ENCODE measurements around the gene NAGLU. TPM values are rescaled to one million over a fixed set of nuclear protein-coding genes. Genes with fewer than 3 reads are reported as not detected.
A peak's percentile ranks its signal among the peaks of the same experiment; 100 is the strongest.
"Not testable (repeated sequence)": the region's sequence is repeated elsewhere in the genome, so short reads cannot be mapped to it uniquely, and the experiment has no call there.

The NAGLU gene
- polyA plus RNA-seq, 1 of the 3 experiments (the other 2 are of a cell fraction) = 33.9 TPM

GRCh38 chr17:42552736-42553135 lies 16.7 kb downstream of the NAGLU start, which contains the start of gene HSD17B1:
HSD17B1 (plus strand) TSS chr17:42552923; CDS start chr17:42552934, 11 bp downstream.
- POLR2A ChIA-PET = interaction anchor here (1.4 kb wide), 1 partner anchor 10 kb away, joined by 9 read pairs; no protein-coding TSS in a partner anchor
- 97% methylated on average over 11 of the region's 15 CpGs for WGBS (ENCODE audit: low lambda C conversion rate)
- CTCF ChIA-PET = interaction anchor here (0.8 kb wide), 1 partner anchor 220 kb away, joined by 4 read pairs; no protein-coding TSS in a partner anchor

GRCh38 chr17:42553161-42553818 lies 17.2 kb downstream of the NAGLU start:
- ChIA-PET POLR2A (interaction anchor here (1.2 to 2.3 kb wide), 3 partner anchors 10 to 16 kb away, joined by 3 to 17 read pairs (median 9); partner anchors contain the start of gene NAGLU), CTCF (interaction anchor here (0.8 to 2.5 kb wide), 8 partner anchors 10 to 242 kb away, joined by 3 to 8 read pairs (median 4); partner anchors contain the start of genes RETREG3 and TUBG1)
- H2AFZ ChIP-seq (ENCODE audit: low read depth) = no peak overlapping the region
- H3K4me1 ChIP-seq (ENCODE audit: control insufficient read depth in 1 of 2, insufficient read depth in 2 of 2, low read depth in 1 of 2, low read length in 1 of 2) = peaks cover 2 to 20% of the 10 kb centered on the region in 2 experiments; a peak in 1 of 4 replicates
- H3K9me3 ChIP-seq = no peaks in the 10 kb centered on the region
- 61% methylated on average over 19 of the region's 45 CpGs for WGBS (ENCODE audit: low lambda C conversion rate)
- peak overlapping the region; percentile 97 for H3K4me2 ChIP-seq
- peaks cover 51% of the 10 kb centered on the region for H3K79me2 ChIP-seq (ENCODE audit: insufficient read depth)
- peaks cover under 1 to 3% of the 10 kb centered on the region in 2 experiments for H3K36me3 ChIP-seq (replicated peaks in 1 of 2; ENCODE audit: control insufficient read depth in 1 of 2, insufficient read depth in 2 of 2, low read length in 1 of 2)
- no peaks in the 10 kb centered on the region for H3K9me2 ChIP-seq
- peak overlapping the region; percentile 79 to 89; a peak in 3 of 4 replicates for H3K4me3 ChIP-seq (ENCODE audit: low read depth in 2 of 2, low read length in 1 of 2)
- peak overlapping the region in 1 of 2 experiments; percentile 9; a peak in 2 of 4 replicates for H3K27ac ChIP-seq (ENCODE audit: low read depth in 2 of 2, low read length in 1 of 2)
- H3F3A ChIP-seq (replicated peaks; ENCODE audit: insufficient read depth) = peaks cover 11% of the 10 kb centered on the region
- DNase-seq = peak; percentile 76
- H4K20me1 ChIP-seq (ENCODE audit: insufficient read depth) = no peaks in the 10 kb centered on the region
- peak overlapping the region; percentile 87; the same call in 1 of the 2 replicates for H3K9ac ChIP-seq
- H3K27me3 ChIP-seq (ENCODE audit: insufficient read depth) = no peaks in the 10 kb centered on the region
- TF ChIP-seq SMC3 (IDR thresholded peaks at IDR 0.05; ENCODE audit: low read depth, low read length) (no peak), JUND (IDR thresholded peaks at IDR 0.05) (no peak), CHD2 (IDR thresholded peaks at IDR 0.05; ENCODE audit: low read length, partially characterized antibody) (no peak), ELF1 (IDR thresholded peaks at IDR 0.05) (no peak), YY1 (IDR thresholded peaks at IDR 0.05; ENCODE audit: low read depth) (no peak), MXI1 (IDR thresholded peaks at IDR 0.05; ENCODE audit: low read depth, low read length) (0 out of 2 replicates have a peak, but pooled peaks have one; percentile 4), GABPA (IDR thresholded peaks at IDR 0.05; ENCODE audit: low read depth) (no peak), POLR2AphosphoS5 (IDR thresholded peaks at IDR 0.05; ENCODE audit: low read depth, low read length) (no peak), REST (IDR thresholded peaks at IDR 0.05; ENCODE audit: low read depth, low read length) (no peak), TCF12 (IDR thresholded peaks at IDR 0.05) (no peak), NFIC (IDR thresholded peaks at IDR 0.05; ENCODE audit: borderline replicate concordance) (no peak), GATA2 (CRISPR knock-in tag; IDR thresholded peaks at IDR 0.05) (no peak), FOXJ3 (CRISPR knock-in tag; IDR thresholded peaks at IDR 0.05) (no peak), CTCF (IDR thresholded peaks at IDR 0.05) (peak; percentile 25), SIN3A (IDR thresholded peaks at IDR 0.05; ENCODE audit: borderline replicate concordance, low read depth, low read length) (no peak), FOSL2 (IDR thresholded peaks at IDR 0.05; ENCODE audit: borderline replicate concordance, low read depth) (no peak)
- TF ChIP-seq, protein P1, sequence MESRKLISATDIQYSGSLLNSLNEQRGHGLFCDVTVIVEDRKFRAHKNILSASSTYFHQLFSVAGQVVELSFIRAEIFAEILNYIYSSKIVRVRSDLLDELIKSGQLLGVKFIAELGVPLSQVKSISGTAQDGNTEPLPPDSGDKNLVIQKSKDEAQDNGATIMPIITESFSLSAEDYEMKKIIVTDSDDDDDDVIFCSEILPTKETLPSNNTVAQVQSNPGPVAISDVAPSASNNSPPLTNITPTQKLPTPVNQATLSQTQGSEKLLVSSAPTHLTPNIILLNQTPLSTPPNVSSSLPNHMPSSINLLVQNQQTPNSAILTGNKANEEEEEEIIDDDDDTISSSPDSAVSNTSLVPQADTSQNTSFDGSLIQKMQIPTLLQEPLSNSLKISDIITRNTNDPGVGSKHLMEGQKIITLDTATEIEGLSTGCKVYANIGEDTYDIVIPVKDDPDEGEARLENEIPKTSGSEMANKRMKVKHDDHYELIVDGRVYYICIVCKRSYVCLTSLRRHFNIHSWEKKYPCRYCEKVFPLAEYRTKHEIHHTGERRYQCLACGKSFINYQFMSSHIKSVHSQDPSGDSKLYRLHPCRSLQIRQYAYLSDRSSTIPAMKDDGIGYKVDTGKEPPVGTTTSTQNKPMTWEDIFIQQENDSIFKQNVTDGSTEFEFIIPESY (IDR thresholded peaks at IDR 0.05; ENCODE audit: borderline replicate concordance, low read depth) = no peak
- TF ChIP-seq, protein P2, sequence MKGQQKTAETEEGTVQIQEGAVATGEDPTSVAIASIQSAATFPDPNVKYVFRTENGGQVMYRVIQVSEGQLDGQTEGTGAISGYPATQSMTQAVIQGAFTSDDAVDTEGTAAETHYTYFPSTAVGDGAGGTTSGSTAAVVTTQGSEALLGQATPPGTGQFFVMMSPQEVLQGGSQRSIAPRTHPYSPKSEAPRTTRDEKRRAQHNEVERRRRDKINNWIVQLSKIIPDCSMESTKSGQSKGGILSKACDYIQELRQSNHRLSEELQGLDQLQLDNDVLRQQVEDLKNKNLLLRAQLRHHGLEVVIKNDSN (IDR thresholded peaks at IDR 0.05; ENCODE audit: borderline replicate concordance, low read depth) = no peak

More at GRCh38 chr17:42552736-42553135, 16.7 kb downstream of the NAGLU start, which contains the start of gene HSD17B1:
- not testable (repeated sequence) for H3K9me3 ChIP-seq; H3K9me2 ChIP-seq; H3K36me3 ChIP-seq (replicated peaks in 1 of 2; ENCODE audit: control insufficient read depth in 1 of 2, insufficient read depth in 2 of 2, low read length in 1 of 2); H3K27me3 ChIP-seq (ENCODE audit: insufficient read depth); H2AFZ ChIP-seq (ENCODE audit: low read depth); H4K20me1 ChIP-seq (ENCODE audit: insufficient read depth); DNase-seq
- peak within 1 kb of the TSS; percentile 9 to 69; a peak in 2 of 4 replicates for H3K27ac ChIP-seq (ENCODE audit: low read depth in 2 of 2, low read length in 1 of 2)
- H3K79me2 ChIP-seq (ENCODE audit: insufficient read depth) = peaks cover 51% of the 10 kb centered on the region
- peaks cover 11% of the 10 kb centered on the region for H3F3A ChIP-seq (replicated peaks; ENCODE audit: insufficient read depth)
- H3K4me1 ChIP-seq (ENCODE audit: control insufficient read depth in 1 of 2, insufficient read depth in 2 of 2, low read depth in 1 of 2, low read length in 1 of 2) = peaks cover 2 to 20% of the 10 kb centered on the region in 2 experiments; a peak in 1 of 4 replicates
- H3K4me2 ChIP-seq = peak within 1 kb of the TSS; percentile 97
- H3K9ac ChIP-seq = peak within 1 kb of the TSS; percentile 87
- H3K4me3 ChIP-seq (ENCODE audit: low read depth in 2 of 2, low read length in 1 of 2) = peak within 1 kb of the TSS; percentile 79 to 89
